Stimulated activated CD4-positive, alpha-beta T cell treated with anti-CD3 and anti-CD28 coated beads, Interleukin-2, amount 100 ng/mL, for 24 hours (primary cell): Measurements from ENCODE around the gene ZBTB4.
A peak's percentile ranks its signal among the peaks of the same experiment; 100 is the strongest.
"Not testable (repeated sequence)": the region's sequence is repeated elsewhere in the genome, so short reads cannot be mapped to it uniquely, and the experiment has no call there.

Experiments
- DNase-seq, 2 donors: peaks; one replicate each; pipeline ENCODE4 v3.0.0-alpha.2; 2020

ZBTB4 gene

GRCh38 chr17:7493941-7494340 is 14.5 kb upstream of the ZBTB4 start:
- no peak for DNase-seq

GRCh38 chr17:7491583-7491982 is 12.2 kb upstream of the ZBTB4 start:
- no peak for DNase-seq

- no peak for DNase-seq
Observed at GRCh38 chr17:7490144-7490543, 10.7 kb upstream of the ZBTB4 start.

- no peak for DNase-seq
Observed at GRCh38 chr17:7486181-7486580, 6.8 kb upstream of the ZBTB4 start.

GRCh38 chr17:7484919-7485377 is 5.5 kb upstream of the ZBTB4 start:
- DNase-seq, result no peak

GRCh38 chr17:7484067-7484918 is 4.9 kb upstream of the ZBTB4 start, which contains the start of gene POLR2A:
Gene POLR2A (plus strand): TSS chr17:7484366.
- DNase-seq, result peak; percentile 96 to 98

GRCh38 chr17:7483255-7484066 is 4.0 kb upstream of the ZBTB4 start:
- DNase-seq, result peak; percentile 89 to 95

GRCh38 chr17:7482742-7483088 is 3.3 kb upstream of the ZBTB4 start:
- not testable (repeated sequence) for DNase-seq

GRCh38 chr17:7481842-7482741 is 2.7 kb upstream of the ZBTB4 start:
- not testable (repeated sequence) for DNase-seq

- not testable (repeated sequence) for DNase-seq
Observed at GRCh38 chr17:7481275-7481674, 1.8 kb upstream of the ZBTB4 start, which contains the start of gene SLC35G6. Gene SLC35G6 (plus strand): TSS chr17:7481446. CDS start chr17:7481517, 71 bp downstream.

- no peak for DNase-seq
Observed at GRCh38 chr17:7480089-7480384, 606 bp upstream of the ZBTB4 start.

GRCh38 chr17:7478276-7479212 is 887 bp downstream of the ZBTB4 start:
- peak; percentile 66 for DNase-seq

GRCh38 chr17:7477392-7478275 is 1.8 kb downstream of the ZBTB4 start:
- peak in 1 of 2 donors; percentile 38 for DNase-seq

- no peak for DNase-seq
Observed at GRCh38 chr17:7476951-7477350, 2.5 kb downstream of the ZBTB4 start.

GRCh38 chr17:7476494-7476893 is 2.9 kb downstream of the ZBTB4 start:
- no peak for DNase-seq

- no peak for DNase-seq
Observed at GRCh38 chr17:7475764-7476422, 3.5 kb downstream of the ZBTB4 start.

- DNase-seq, result not testable (repeated sequence)
Observed at GRCh38 chr17:7474767-7475166, 4.7 kb downstream of the ZBTB4 start.

GRCh38 chr17:7471729-7472128 is 7.7 kb downstream of the ZBTB4 start:
- DNase-seq, result no peak

- DNase-seq, result not testable (repeated sequence)
Observed at GRCh38 chr17:7470457-7470973, 8.9 kb downstream of the ZBTB4 start.

GRCh38 chr17:7469843-7470242 is 9.6 kb downstream of the ZBTB4 start:
- not testable (repeated sequence) for DNase-seq
